GM19239 (cell line): ENCODE results near the gene LRMDA.

Experiments
- DNase-seq: peaks from one replicate; pipeline ENCODE4 v3.0.0; 2011; ENCODE audit warnings: low spot score; ENCODE audit not compliant: insufficient read length
- FAIRE-seq: peaks from 2 replicates; lab custom pipeline; 2011; peaks lifted over from hg19 to GRCh38; lab: Jason Lieb, UNC

Gene LRMDA

GRCh38 chr10:75825235-75825634, 393.8 kb downstream of the LRMDA start:
- FAIRE-seq = peak; percentile 8
- DNase-seq = no peak

DNA sequence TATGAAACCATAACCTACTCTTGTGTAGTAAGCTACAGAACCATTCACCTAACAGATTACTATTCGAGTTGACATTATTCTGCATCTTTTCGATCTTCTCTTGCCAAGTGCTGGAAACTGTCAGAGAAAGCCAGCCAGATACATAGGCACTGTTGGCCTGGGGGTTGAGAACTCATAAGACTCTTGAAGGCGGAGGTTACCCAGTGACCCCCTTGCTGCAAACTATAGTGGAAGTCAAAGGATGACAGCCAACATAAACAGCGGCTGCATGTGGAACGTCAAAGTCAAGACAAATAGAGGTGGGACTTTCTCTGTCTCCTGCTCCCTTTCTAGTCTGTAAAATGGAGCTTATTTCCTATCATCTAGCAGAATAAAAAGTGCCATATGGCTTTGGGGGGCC, 394.2 kb downstream of the LRMDA start:
- no peak for FAIRE-seq

DNA sequence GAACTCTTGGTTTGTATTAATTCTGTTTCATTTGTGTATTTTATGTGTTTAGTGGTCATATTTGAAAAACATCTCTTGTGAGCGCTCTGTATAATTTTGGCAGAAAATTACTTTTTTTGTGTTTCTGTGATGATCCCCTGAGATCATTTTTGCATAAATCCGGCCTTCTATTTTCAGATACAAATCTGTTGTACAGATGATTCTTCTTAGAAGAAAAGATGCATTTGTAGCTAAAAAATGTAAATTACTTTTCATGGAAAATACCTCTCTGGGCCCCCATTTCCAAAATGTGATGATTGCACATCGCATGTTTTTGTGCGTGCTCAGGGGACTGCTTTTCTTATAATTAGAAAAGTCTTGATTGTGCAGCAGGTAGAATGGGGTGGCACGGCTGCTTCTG, 395.4 kb downstream of the LRMDA start:
- FAIRE-seq (no peak), DNase-seq (no peak)

More for the DNA sequence above, 394.2 kb downstream of the LRMDA start:
- no peak for DNase-seq

DNA sequence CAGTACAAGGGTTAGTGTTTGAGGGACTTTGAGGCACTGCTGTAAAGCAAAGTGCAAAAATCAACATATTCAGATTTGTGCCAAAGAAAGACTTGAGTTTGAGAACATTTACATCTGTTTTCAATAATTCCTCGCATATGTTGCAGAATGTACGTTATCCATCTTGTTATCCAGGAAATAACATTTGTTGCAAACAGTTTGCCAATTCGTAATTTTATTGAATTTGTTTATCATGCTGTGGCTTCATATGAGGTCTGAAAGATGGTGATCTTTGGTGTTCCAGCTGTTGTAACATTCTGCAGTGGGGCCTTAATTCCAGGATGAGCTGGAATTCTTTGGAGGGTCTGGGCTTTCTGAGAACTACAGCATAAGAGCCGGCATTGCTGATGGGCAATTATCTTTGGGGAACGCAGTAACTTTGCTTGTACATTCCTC, 396.2 kb downstream of the LRMDA start:
- DNase-seq (no peak), FAIRE-seq (no peak)

- FAIRE-seq (no peak), DNase-seq (no peak)
Measured at GRCh38 chr10:75828413-75828812, 397.0 kb downstream of the LRMDA start.

GRCh38 chr10:75836064-75836463, 404.6 kb downstream of the LRMDA start:
- no peak for DNase-seq
- no peak for FAIRE-seq

DNA sequence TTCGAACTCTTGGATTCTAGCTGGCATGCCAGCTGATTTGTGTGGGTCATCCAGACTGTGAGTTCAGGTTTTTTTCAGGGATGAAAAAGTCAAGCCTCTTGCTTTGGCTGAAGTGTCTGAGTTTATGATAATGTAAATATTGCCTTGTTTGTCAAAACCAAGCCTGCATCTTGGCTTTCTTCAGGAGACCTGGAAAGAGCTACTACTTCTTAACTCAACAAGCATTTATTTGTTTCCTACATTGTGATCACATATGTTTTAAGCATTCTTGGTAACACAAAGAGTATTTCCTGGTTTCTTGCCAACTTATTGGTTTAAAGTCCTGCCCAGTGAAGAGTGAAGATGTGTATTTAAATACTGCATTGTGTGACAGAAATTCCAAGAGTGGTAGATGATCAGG, 407.1 kb downstream of the LRMDA start:
- DNase-seq (no peak), FAIRE-seq (no peak)

GRCh38 chr10:75839020-75839419, 407.6 kb downstream of the LRMDA start:
- DNase-seq (no peak), FAIRE-seq (no peak)

- DNase-seq = no peak
- FAIRE-seq = no peak
Measured at GRCh38 chr10:75841266-75841665, 409.8 kb downstream of the LRMDA start.

DNA sequence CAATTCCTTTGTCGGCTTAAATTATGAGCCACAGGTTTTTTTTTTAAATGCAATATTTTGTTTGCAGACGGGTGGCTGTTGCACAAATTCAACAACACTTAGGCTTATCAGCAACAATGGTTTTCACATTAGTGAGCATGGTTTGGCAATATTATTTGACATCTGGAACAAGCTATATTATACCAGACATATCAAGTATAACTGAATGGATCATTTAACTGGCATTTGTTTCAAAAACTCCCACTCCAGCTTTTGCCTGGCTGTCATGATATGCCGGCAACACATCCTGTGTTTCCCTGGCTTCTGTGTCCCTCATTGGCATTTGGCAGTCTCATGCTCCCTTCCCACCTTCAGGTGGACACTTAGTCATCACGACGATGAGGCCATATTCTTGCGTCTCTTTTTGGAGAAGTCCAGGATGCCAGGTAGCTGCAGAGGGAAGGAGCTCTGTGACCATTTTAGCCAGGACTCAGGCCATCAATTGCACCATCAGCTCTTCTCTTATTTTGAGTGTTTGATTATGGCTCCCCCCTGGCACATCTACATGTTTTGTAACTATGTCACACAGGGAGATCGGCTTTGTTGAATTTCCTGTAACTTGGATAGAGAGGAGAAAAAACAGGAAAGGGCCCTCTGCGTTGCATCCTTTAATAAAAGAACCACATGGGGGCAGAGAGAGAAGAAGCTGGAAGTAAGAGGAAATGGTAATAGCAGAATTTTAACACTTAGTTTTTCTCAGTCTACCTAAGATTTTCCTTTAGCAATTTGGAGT, 413.9 kb downstream of the LRMDA start:
- no peak for FAIRE-seq
- DNase-seq = no peak

GRCh38 chr10:75847477-75847876, 416.1 kb downstream of the LRMDA start:
- DNase-seq = no peak
- no peak for FAIRE-seq

DNA sequence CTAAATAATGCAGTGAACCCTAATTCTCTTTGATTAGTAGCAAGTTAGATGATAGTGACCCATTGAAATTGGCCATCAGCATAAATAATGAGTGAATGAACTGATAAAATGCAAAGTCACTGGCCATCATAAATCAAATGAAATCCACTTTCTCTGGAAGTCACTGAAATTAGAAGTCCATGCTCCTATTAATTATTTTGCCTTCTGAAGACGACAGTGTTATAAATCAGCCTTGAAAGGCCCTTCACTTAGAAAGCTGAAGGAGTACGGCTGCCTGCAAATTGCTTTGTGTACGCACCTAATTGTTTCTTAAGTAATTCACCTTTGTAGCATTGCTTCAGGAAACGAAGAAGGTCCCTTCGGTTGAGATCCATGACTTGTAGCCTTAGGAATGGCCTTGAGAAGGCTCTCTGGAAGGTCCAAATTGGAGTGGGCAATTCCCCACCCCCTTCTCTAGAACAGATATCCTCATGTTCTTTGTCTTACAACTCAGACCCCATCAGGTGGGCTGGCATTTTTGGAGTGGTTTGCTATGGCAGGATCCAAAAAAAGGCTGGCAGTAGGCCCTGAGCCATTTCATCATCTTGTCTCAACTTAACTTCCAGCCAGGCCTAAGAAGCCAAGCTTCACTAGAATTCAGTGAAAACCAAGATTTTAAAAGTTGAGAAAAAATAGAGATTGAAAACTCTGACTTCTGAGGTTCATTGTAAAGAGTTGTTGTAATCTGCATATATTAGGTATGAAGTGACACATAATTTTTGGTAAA, 420.3 kb downstream of the LRMDA start:
- no peak for DNase-seq
- no peak for FAIRE-seq

GRCh38 chr10:75852851-75853484, 421.5 kb downstream of the LRMDA start:
- no peak for FAIRE-seq
- no peak for DNase-seq

DNA sequence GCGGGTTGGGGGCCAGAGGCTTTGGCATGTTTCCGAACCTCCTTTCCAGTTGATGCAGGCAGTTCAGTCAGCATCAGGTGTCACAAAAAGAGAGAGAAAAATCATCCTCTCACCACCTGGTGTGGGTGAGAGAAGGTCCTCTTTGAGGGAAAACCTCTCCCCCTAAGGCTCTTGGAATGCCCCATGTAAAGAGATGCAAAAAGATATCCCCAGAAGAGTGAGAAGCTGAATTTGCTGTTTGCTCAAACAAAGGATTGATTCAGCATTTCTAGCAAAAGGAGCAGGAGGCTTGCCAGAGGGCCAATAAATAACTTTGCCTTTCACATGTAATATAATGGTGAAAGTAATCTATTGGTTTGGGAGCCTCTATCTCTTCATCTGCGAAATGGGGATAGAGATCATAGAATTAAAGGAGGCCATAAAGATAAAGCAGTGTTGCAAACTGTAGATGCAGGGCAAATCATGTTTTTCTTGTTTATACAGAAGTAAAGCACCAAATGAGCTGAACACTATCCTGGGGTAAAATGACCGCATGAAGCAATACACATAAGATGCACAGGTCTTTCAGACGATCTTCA, 425.9 kb downstream of the LRMDA start:
- DNase-seq = no peak
- FAIRE-seq = no peak

DNA sequence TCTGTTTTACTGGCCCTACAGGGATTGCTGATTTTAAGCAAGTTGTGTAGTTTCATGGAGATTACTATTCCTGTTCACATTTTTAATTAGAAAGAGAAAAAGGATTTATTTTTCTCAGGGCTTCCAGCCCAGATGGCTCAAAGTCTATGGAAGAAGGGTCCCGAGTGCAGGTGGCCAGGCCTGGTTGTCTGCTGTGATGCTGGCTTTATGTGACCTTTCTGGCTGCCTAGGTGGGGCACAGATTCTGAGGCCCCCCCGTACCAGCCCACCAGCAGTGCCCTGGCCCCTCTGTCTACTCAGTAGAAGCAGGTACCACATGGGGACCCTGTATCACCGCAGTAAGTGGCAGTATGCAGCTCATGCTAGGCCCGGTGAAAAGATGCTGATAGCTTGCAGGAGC, 426.5 kb downstream of the LRMDA start:
- no peak for FAIRE-seq
- no peak for DNase-seq

DNA sequence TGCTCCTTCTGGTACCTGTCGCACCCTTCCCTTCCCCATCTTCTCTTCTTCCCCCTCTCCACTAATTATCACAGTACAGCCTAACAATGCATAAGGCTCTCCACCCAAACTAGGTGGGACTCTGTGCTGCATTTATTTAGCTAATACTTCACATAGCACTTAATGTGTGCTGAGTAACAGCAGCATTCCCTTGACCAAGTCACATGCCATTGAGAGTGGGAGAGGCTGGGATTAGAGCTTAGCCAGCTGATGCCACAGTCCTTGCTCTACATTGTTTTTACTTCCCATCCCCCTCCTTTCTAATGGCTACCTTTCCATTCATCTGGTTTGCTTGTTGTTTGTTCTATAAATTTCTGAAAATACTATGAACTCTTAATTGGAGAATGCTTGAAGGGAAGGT, 426.9 kb downstream of the LRMDA start:
- no peak for DNase-seq
- no peak for FAIRE-seq

GRCh38 chr10:75859141-75859540, 427.7 kb downstream of the LRMDA start:
- DNase-seq = no peak
- no peak for FAIRE-seq

DNA sequence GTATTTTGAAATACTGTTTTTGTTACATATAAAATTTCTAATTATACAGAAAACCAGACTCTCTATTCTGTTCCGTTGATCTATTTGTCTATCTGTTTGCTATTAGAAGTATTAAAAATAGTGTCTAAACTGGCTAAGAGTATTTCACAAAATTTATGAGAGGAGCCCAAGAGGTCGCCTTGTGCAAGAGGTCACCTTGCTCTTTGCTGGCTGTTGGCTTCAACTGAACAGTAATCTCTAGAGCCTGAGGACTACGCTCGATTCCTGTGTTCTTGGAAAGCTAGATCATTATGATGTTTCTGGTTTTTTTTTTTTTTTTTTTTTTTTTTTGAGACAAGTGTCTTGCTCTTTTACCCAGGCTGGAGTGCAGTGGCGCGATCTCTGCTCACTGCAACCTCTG, 428.6 kb downstream of the LRMDA start:
- FAIRE-seq (no peak), DNase-seq (no peak)

GRCh38 chr10:75861582-75861981, 430.2 kb downstream of the LRMDA start:
- FAIRE-seq = no peak
- no peak for DNase-seq

DNA sequence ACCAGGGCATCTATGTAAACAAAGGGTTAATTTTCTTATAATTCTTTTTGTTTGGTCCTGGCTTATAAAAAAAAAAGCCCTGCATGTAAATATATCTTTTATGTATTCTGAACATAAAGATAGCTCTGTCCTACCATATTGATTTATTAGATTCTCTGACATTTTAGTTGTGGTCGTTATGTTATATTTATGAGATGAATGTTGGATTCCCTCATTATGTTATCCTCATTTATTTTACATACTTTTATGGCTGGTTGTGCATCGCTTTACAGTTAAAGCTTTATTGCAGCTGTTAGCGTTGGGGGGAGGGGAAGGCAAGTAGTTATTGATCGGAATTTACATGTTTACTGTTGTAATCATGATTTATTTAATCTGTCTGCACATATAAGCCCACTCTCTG, 431.5 kb downstream of the LRMDA start:
- DNase-seq (no peak), FAIRE-seq (no peak)

DNA sequence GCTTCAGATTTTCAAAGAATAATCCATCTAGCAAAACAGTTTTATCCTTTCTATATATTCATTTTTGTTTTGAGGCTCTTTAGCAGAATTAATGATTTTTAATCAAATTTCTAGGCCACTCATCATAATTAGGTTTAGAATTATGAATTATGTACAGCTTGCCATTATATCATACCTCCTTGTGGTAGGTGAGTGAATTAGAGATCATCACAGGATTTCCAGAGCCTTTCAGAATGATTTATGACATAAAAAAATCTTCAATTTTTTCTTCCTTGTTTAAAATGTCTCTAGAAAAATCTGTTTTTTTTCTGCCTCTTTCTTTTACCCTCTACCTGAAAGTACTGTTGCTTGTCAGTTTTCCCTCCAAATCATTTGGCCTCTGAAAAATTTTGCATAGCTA, 433.3 kb downstream of the LRMDA start:
- no peak for DNase-seq
- no peak for FAIRE-seq
